Ishikawa (cell line): Measurements from ENCODE around the gene MRPL54.

Source experiments
- CEBPB ChIP-seq: IDR thresholded peaks from 2 replicates; pipeline ENCODE4 v1.6.1; 2012
- CREB1 ChIP-seq: IDR thresholded peaks from 2 replicates; pipeline ENCODE4 v1.6.1; 2012; ENCODE audit warnings: low read depth
- EGR1 ChIP-seq: IDR thresholded peaks from 2 replicates; pipeline ENCODE4 v1.6.1; 2012
- EP300 ChIP-seq: IDR thresholded peaks from 2 replicates; pipeline ENCODE4 v1.6.1; 2012; ENCODE audit warnings: borderline replicate concordance
- FOXM1 ChIP-seq: IDR thresholded peaks from 2 replicates; pipeline ENCODE4 v1.6.1; 2012; ENCODE audit warnings: low read depth, borderline replicate concordance
- NFIC ChIP-seq: IDR thresholded peaks from 2 replicates; pipeline ENCODE4 v1.6.1; 2012
- RAD21 ChIP-seq: IDR thresholded peaks from 2 replicates; pipeline ENCODE4 v1.6.1; 2012; ENCODE audit warnings: low read depth
- REST ChIP-seq: IDR thresholded peaks from 2 replicates; pipeline ENCODE4 v1.6.1; 2012; ENCODE audit warnings: low read depth, mild to moderate bottlenecking
- TAF1 ChIP-seq: IDR thresholded peaks from 2 replicates; pipeline ENCODE4 v1.6.1; 2012; ENCODE audit warnings: low read depth, mild to moderate bottlenecking
- TCF12 ChIP-seq: IDR thresholded peaks from 2 replicates; pipeline ENCODE4 v1.6.1; 2012; ENCODE audit warnings: low read depth
- TEAD4 ChIP-seq: IDR thresholded peaks from 2 replicates; pipeline ENCODE4 v1.6.1; 2012
- YY1 ChIP-seq: IDR thresholded peaks from 2 replicates; pipeline ENCODE4 v1.6.1; 2012; ENCODE audit warnings: low read depth
- ZBTB7A ChIP-seq: IDR thresholded peaks from 2 replicates; pipeline ENCODE4 v1.6.1; 2012; ENCODE audit warnings: low read depth
- TF ChIP-seq, protein P1 (sequence below): IDR thresholded peaks from 2 replicates; pipeline ENCODE4 v1.6.1; 2012
- TF ChIP-seq, protein P2 (sequence below): IDR thresholded peaks from 2 replicates; pipeline ENCODE4 v1.6.1; 2012

The MRPL54 gene

DNA sequence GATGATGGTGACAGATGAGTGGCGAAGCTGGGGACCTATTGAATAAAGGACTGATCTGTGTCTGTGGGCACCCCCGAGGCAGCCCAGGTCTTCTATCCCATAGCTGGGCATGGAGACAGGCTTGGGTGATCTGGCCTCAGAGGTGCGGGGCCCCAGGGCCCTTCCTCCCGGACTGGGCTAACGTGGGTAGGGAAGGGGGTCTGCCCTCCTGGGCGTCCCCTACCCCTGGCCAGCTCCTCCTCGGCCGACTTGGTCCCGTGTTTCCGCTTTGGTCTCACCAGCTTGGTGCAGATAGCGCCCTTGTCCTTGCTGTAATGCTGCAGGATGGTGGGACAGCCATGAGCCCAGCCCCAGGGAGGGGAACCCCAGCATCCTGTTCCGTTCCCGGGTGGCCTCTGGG lies 20.4 kb downstream of the MRPL54 start:
- TF ChIP-seq TAF1: no peak
- TF ChIP-seq CEBPB: no peak
- TF ChIP-seq TCF12: no peak
- TF ChIP-seq, protein P1, sequence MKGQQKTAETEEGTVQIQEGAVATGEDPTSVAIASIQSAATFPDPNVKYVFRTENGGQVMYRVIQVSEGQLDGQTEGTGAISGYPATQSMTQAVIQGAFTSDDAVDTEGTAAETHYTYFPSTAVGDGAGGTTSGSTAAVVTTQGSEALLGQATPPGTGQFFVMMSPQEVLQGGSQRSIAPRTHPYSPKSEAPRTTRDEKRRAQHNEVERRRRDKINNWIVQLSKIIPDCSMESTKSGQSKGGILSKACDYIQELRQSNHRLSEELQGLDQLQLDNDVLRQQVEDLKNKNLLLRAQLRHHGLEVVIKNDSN: no peak
- TF ChIP-seq, protein P2, sequence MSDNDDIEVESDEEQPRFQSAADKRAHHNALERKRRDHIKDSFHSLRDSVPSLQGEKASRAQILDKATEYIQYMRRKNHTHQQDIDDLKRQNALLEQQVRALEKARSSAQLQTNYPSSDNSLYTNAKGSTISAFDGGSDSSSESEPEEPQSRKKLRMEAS: no peak
- TF ChIP-seq TEAD4: no peak
- TF ChIP-seq CREB1: no peak
- TF ChIP-seq NFIC: no peak
- no peak for TF ChIP-seq EGR1
- TF ChIP-seq FOXM1: no peak
- no peak for TF ChIP-seq ZBTB7A
- TF ChIP-seq EP300: no peak
- TF ChIP-seq RAD21: no peak

DNA sequence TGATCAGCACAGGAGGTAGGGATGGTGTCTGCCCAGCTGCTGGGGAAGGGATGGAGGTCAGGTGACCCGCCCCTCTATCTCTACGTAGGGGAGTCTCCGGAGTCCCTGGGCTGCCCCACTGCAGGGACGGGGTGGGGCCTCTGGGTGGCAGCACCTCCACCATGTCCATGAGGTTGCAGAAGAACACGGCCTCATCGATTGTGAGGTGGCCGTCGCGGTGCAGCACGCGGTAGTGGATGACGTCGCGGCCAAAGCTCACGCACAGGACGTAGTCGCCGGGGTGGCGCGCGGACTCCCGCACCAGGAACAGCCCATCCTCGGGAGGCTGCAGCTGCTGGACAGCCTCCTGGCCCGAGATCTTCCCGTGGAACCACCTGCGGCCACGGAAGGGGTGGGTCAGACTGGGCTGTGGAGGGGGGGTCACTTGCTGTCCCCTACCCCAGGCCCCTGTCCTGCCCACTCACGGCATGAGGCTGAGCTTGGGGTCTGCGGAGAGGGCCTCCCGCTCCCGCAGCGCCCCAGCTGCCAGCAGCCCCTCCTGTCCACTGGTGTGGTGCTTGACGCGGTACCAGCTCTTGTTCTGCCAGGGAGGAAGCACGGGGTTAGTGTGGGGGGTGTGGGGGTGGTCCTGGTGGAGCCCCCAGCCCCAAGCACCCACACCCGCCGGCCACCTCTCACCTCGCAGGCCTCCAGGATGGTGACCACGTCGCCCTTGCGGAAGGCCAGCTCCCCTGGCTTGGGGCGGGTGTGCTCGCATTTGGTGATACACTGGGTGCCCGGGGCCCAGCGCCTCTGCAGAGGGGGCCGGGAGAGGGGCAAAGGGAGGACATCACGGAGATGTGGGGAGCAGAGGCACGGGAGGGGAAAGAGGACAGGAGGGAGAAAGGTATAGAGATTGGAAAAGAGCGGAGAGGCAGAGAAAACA lies 21.4 kb downstream of the MRPL54 start:
- TF ChIP-seq NFIC (no peak), YY1 (no peak), TCF12 (no peak), ZBTB7A (no peak), REST (no peak), RAD21 (peak; percentile 46)
- TF ChIP-seq, protein P1: no peak

- TF ChIP-seq, protein P2: no peak
- TF ChIP-seq RAD21: no peak
- TF ChIP-seq REST: no peak
- TF ChIP-seq TCF12: no peak
- no peak for TF ChIP-seq CREB1
- no peak for TF ChIP-seq TAF1
- TF ChIP-seq TEAD4: no peak
- no peak for TF ChIP-seq EP300
- TF ChIP-seq EGR1: no peak
- no peak for TF ChIP-seq FOXM1
Measured at GRCh38 chr19:3784607-3785450, 22.3 kb downstream of the MRPL54 start.

DNA sequence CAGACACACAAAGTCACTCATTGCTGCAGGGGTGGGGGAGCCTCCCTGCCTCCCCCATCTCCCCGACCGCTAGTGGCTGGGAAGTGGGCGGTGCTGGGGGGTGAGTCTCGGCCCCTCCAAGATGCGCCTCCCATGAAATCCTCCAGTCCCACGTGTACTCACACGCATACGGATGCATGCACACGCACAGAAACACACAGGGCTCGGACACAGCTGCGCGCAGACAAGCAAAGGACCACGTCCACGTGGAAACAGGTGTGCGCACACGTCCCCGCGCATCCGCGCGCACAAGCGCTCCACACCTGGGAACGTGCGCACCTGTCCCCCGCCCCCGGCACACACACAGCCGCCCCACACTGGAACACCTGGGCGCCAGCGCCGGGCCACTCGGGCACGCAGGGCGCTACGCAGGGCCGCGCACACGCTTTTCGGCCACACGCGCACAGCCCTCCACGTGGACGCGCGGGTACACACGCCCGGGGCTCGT lies 23.0 kb downstream of the MRPL54 start:
- TF ChIP-seq CREB1 (no peak), NFIC (no peak), FOXM1 (no peak), ZBTB7A (no peak), TAF1 (no peak), REST (no peak), EP300 (no peak), YY1 (no peak), TEAD4 (no peak), TCF12 (peak; percentile 16; the same call in 1 of the 2 replicates), RAD21 (no peak), EGR1 (no peak)
- TF ChIP-seq, protein P2: peak; percentile 79
- TF ChIP-seq, protein P1: no peak
